K562 (cell line): ENCODE results near the gene ARMC9. TPM values are rescaled to one million over a fixed set of nuclear protein-coding genes. Genes with fewer than 3 reads are reported as not detected.

ENCODE experiments used
- ATAC-seq: fragments of 200-7000 bp; cut with Tn5 transposase; 3 replicates; pipeline ENCODE4 v1.9.1; 2020; ENCODE audit warnings: moderate library complexity
- BruUV-seq: library from RNA; stranded (reverse); fragments of 400-500 nt; replicated peaks from 2 replicates; lab custom pipeline; 2021; lab: Mats Ljungman, UMichigan
- CTCF ChIA-PET: fragments of 300-600 bp; formaldehyde crosslinking; extraction: SDS; loops from one replicate; lab custom pipeline; 2021; ENCODE audit warnings: low intra/inter-chr PET ratio; lab: Yijun Ruan, JAX
- POLR2A ChIA-PET: fragments of 300-600, 350-650 bp; sonication (Branson Sonifier 250); formaldehyde crosslinking; extraction: SDS; loops from one replicate; lab custom pipeline; 2021; ENCODE audit warnings: antibody characterized with exemption, inconsistent platforms; lab: Yijun Ruan, JAX
- DNase-seq, 4 experiments: peaks; one replicate each; pipeline versions ENCODE4 v3.0.0 to v3.0.0-alpha.2; 2011 to 2018; ENCODE audit warnings: low spot score in 3 of 4, mixed read lengths in 3 of 4; ENCODE audit errors: extremely low read depth in 1 of 4
- FAIRE-seq: peaks from 2 replicates; lab custom pipeline; 2011; peaks lifted over from hg19 to GRCh38; lab: Jason Lieb, UNC
- H2AFZ ChIP-seq: 2 replicates; pipeline ENCODE4 v1.6.0; 2011; ENCODE audit warnings: low read depth, low read length, control low read depth, inconsistent platforms
- H3K27ac ChIP-seq: fragments of 200-600 bp; 3 replicates; pipeline ENCODE4 v1.8.0; 2011; ENCODE audit warnings: low read depth, mild to moderate bottlenecking, control low read depth, inconsistent platforms, low read length, moderate library complexity, mixed read lengths; ENCODE audit errors: extremely low read depth
- H3K27me3 ChIP-seq, 2 experiments: fragments of 300-600 bp in 1 of 2; 2 replicates in 1 of 2; 3 replicates in 1 of 2; pipeline versions ENCODE4 v1.6.0 to v1.8.0; 2011; ENCODE audit warnings: inconsistent platforms in 2 of 2, low read length in 2 of 2, mild to moderate bottlenecking in 1 of 2, mixed read lengths in 1 of 2, moderate library complexity in 1 of 2; ENCODE audit not compliant: control insufficient read depth in 2 of 2, insufficient read depth in 2 of 2
- H3K36me3 ChIP-seq: fragments of 300-600 bp; 3 replicates; pipeline ENCODE4 v1.8.0; 2011; ENCODE audit warnings: mild to moderate bottlenecking, low read length, inconsistent platforms; ENCODE audit not compliant: control insufficient read depth, insufficient read depth
- H3K4me1 ChIP-seq, 2 experiments: fragments of 200-600 bp in 1 of 2; replicated peaks in 1 of 2; 2 replicates in 1 of 2; 3 replicates in 1 of 2; pipeline versions ENCODE4 v1.5.1 to v1.8.0; 2011; ENCODE audit warnings: inconsistent platforms in 2 of 2, low read length in 2 of 2, mild to moderate bottlenecking in 1 of 2, mixed read lengths in 1 of 2, moderate library complexity in 1 of 2; ENCODE audit not compliant: control insufficient read depth in 2 of 2, insufficient read depth in 2 of 2
- H3K4me2 ChIP-seq: 2 replicates; pipeline ENCODE4 v1.6.1; 2011; ENCODE audit warnings: low read length, control low read depth, inconsistent platforms, mixed read lengths; ENCODE audit not compliant: insufficient read depth
- H3K4me3 ChIP-seq: fragments of 200-600 bp; sonication (generic), shearing (Covaris generic); 2 replicates; pipeline ENCODE4 v1.5.1; 2016; ENCODE audit warnings: control low read depth, inconsistent platforms
- H3K79me2 ChIP-seq: fragments of 200-600 bp; 3 replicates; pipeline ENCODE4 v1.8.0; 2011; ENCODE audit warnings: low read length, inconsistent platforms; ENCODE audit not compliant: control insufficient read depth, insufficient read depth
- H3K9ac ChIP-seq, 2 experiments: 2 replicates each; pipeline versions ENCODE4 v1.6.0 to v1.6.1; 2011; ENCODE audit warnings: low read depth in 2 of 2, low read length in 2 of 2, control low read depth in 1 of 2, inconsistent platforms in 1 of 2, mild to moderate bottlenecking in 1 of 2, mixed read lengths in 1 of 2; ENCODE audit not compliant: insufficient read depth in 1 of 2
- H3K9me1 ChIP-seq: one replicate; pipeline ENCODE4 v1.6.0; 2011; ENCODE audit warnings: inconsistent platforms, mild to moderate bottlenecking, low read length, moderate library complexity; ENCODE audit not compliant: control insufficient read depth, insufficient read depth
- H3K9me3 ChIP-seq: replicated peaks from 2 replicates; pipeline ENCODE4 v1.5.1; 2011; ENCODE audit warnings: low read depth, low read length, inconsistent platforms; ENCODE audit not compliant: control insufficient read depth, insufficient read depth
- H4K20me1 ChIP-seq: replicated peaks from 2 replicates; pipeline ENCODE4 v1.6.1; 2011; ENCODE audit warnings: low read length, inconsistent platforms, mixed read lengths; ENCODE audit not compliant: control insufficient read depth, insufficient read depth
- MEF2D ChIP-seq: conservative IDR thresholded peaks from 2 replicates; pipeline ENCODE4 v1.6.1; 2016; ENCODE audit warnings: low read depth, missing genetic modification characterization, missing compliant biosample characterization
- WGBS: fragments of 100-300 bp; shearing (Covaris generic); methylation state at CpG from one replicate; pipeline ENCODE4 v1.1.6; 2016; ENCODE audit warnings: low coverage, mixed read lengths; ENCODE audit not compliant: insufficient coverage; ENCODE audit errors: missing lambda C conversion rate; 5-methylcytosine and 5-hydroxymethylcytosine counted together
- in situ Hi-C: fragments of 300-500 bp; cut with MboI; formaldehyde crosslinking; loops from 4 replicates; pipeline ENCODE4 v1.15.0; 2018; ENCODE audit warnings: inconsistent platforms, mixed read lengths
- intact Hi-C: fragments of 100-400 bp; cut with micrococcal nuclease; formaldehyde crosslinking; loops from 2 replicates; pipeline ENCODE4 v1.14.2; 2022
- polyA plus RNA-seq, 8 experiments: library from polyadenylated mRNA; depleted of rRNA in 4 of 8; stranded (reverse) in 5 of 8; unstranded in 3 of 8; fragments of >200 nt; fragmentation: Nextera tagmentation in 2 of 8; fragmentation: Illumina TruSeq in 1 of 8; extraction: Ambion mirVana in 2 of 8; extraction: Trizol in 1 of 8; gene quantifications; 2 replicates each; pipeline versions ENCODE4 v1.2.1 to v1.2.3, GENCODE V29; 2011 to 2014; ENCODE audit warnings: inconsistent platforms in 1 of 8, missing spikeins in 1 of 8
- total RNA-seq, 7 experiments: library from RNA; depleted of rRNA in 6 of 7; stranded (reverse); fragments of >200 nt in 6 of 7; fragmentation: Illumina TruSeq in 2 of 7; extraction: Trizol in 2 of 7; gene quantifications; 2 replicates each; pipeline versions ENCODE4 v1.2.1 to v1.2.3, GENCODE V29; 2011 to 2021; ENCODE audit warnings: low replicate concordance in 1 of 7
- TF ChIP-seq, protein P1 (sequence below), 3 experiments: IDR thresholded peaks in 2 of 3; conservative IDR thresholded peaks in 1 of 3; 2 replicates each; pipeline ENCODE4 v1.5.1; 2011 to 2012; ENCODE audit warnings: low read length in 3 of 3, mild to moderate bottlenecking in 3 of 3, control low read depth in 2 of 3, improper control_type of control experiment in 1 of 3, inconsistent platforms in 1 of 3, low read depth in 1 of 3, mixed read lengths in 1 of 3, moderate library complexity in 1 of 3; ENCODE audit not compliant: insufficient read depth in 2 of 3

The ARMC9 gene
- total and polyA plus RNA-seq, 9 of the 15 experiments (the other 6 are each of a cell fraction or from before 2014, with no cell fraction given): 0.36 to 2.3 (median 1.1) TPM

GRCh38 chr2:231394211-231395141 is 196.0 kb downstream of the ARMC9 start:
- peak; percentile 15 for FAIRE-seq
- no peaks in the 10 kb centered on the region for H3K79me2 ChIP-seq
- no peaks in the 10 kb centered on the region for H3K9me1 ChIP-seq
- ChIA-PET CTCF (no interaction called here), POLR2A (no interaction called here)
- TF ChIP-seq, protein P1, sequence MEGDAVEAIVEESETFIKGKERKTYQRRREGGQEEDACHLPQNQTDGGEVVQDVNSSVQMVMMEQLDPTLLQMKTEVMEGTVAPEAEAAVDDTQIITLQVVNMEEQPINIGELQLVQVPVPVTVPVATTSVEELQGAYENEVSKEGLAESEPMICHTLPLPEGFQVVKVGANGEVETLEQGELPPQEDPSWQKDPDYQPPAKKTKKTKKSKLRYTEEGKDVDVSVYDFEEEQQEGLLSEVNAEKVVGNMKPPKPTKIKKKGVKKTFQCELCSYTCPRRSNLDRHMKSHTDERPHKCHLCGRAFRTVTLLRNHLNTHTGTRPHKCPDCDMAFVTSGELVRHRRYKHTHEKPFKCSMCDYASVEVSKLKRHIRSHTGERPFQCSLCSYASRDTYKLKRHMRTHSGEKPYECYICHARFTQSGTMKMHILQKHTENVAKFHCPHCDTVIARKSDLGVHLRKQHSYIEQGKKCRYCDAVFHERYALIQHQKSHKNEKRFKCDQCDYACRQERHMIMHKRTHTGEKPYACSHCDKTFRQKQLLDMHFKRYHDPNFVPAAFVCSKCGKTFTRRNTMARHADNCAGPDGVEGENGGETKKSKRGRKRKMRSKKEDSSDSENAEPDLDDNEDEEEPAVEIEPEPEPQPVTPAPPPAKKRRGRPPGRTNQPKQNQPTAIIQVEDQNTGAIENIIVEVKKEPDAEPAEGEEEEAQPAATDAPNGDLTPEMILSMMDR (IDR thresholded peaks at IDR 0.05 in 2 of 3, conservative IDR thresholded peaks at IDR 0.05 in 1 of 3; ENCODE audit: insufficient read depth in 2 of 3, low read depth in 1 of 3, low read length in 3 of 3): peak in 2 of 3 experiments; percentile 8 to 33; a peak in 1 of 6 replicates
- TF ChIP-seq MEF2D (tag): no peak
- intact Hi-C loops (no loop called here), in situ Hi-C loops (no loop called here)
- H3K36me3 ChIP-seq: no peaks in the 10 kb centered on the region
- peaks cover 0 to 12% of the 10 kb centered on the region in 2 experiments; a peak in 2 of 5 replicates for H3K4me1 ChIP-seq
- H3K27ac ChIP-seq: no peak overlapping the region
- no peak overlapping the region for H3K9ac ChIP-seq
- no peaks in the 10 kb centered on the region for H3K9me3 ChIP-seq
- no peak overlapping the region for H3K4me3 ChIP-seq
- peaks cover 2 to 33% of the 10 kb centered on the region in 2 experiments; a peak in 2 of 5 replicates for H3K27me3 ChIP-seq
- H4K20me1 ChIP-seq: no peaks in the 10 kb centered on the region
- no TSS peak for BruUV-seq
- peak overlapping the region; percentile 16; the same call in 1 of the 2 replicates for H2AFZ ChIP-seq
- H3K4me2 ChIP-seq: no peak overlapping the region
- 23% methylated on average over 13 of the region's 13 CpGs for WGBS
- peak in 3 of 4 experiments; percentile 12 to 33 (median 26) for DNase-seq
- ATAC-seq: peak; percentile 54; the same call in 2 of the 3 replicates
